Stimulated activated CD4-positive, alpha-beta T cell treated with anti-CD3 and anti-CD28 coated beads, TNF-alpha, amount 100 ng/mL, for 1 hour (primary cell): ENCODE measurements around the gene OR2T27.
"Not testable (repeated sequence)": the region's sequence is repeated elsewhere in the genome, so short reads cannot be mapped to it uniquely, and the experiment has no call there.

Experiments used
- DNase-seq, 3 donors: peaks; one replicate each; pipeline ENCODE4 v3.0.0-alpha.2; 2020; ENCODE audit warnings: low read depth in 3 of 3, low spot score in 1 of 3

OR2T27 gene, protein sequence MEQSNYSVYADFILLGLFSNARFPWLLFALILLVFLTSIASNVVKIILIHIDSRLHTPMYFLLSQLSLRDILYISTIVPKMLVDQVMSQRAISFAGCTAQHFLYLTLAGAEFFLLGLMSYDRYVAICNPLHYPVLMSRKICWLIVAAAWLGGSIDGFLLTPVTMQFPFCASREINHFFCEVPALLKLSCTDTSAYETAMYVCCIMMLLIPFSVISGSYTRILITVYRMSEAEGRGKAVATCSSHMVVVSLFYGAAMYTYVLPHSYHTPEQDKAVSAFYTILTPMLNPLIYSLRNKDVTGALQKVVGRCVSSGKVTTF

DNA sequence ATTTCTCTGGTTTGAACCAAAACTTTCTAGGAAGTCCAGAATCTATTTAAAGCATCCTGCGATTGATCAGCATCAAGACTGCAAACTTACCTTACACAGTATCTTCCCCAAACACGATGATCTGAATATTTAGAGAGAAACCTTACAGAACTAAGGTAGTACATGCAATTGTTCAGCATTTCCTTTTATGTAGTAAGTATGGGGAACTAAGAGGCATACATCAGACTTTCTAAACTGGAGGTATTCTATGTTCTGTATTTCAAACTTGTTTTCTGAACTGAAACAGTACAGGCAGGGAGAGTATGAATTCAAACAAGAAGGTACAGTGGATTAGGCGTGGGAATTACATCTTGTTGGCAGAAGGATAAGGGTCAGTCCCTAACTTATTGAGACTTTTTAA lies at the start of gene OR2T27:
TSS of gene OR2T27 (minus strand) at position 175 of the 400 bp plus-strand sequence. CDS start 4,644 bp downstream, outside the sequence.
- DNase-seq, result not testable (repeated sequence)

DNA sequence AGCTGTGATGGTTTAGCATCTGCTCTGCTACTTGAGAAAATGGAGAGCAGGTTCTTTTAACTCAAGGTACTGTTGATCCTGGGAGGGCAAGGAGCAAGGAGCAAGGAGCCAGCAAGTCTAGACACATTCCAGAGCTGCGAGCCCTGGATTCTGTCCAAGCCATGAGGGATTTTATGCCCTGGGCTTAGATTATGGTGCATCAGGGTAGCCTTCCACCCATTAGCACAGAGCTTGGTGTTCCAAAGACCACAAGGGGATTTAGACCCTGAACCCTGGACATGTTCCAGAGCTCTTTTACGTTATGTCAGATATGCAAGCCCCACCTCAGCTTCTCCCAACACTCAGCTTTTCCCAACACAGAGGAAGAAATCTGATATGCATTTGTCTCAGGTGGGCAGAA lies 49.3 kb upstream of the OR2T27 start:
- no peak for DNase-seq

DNA sequence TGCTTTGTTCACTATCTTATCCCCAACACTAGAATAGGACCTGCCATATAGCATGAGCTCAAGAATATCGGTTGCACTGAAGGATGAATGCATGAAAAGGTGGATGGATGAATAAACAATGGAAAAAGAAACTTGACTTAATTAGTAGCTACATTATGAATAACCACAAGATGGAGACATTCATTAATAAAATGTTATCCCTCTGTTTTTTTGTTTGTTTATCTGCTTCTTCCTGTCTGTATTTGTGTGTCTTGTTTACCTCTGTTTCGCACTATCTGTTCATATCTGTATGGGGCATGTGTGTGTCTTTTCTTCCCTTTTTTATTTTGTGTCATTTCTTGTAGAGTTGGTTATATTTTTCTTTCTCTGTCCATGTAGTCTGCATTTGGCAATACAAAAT lies 48.3 kb upstream of the OR2T27 start:
- DNase-seq, result no peak

DNA sequence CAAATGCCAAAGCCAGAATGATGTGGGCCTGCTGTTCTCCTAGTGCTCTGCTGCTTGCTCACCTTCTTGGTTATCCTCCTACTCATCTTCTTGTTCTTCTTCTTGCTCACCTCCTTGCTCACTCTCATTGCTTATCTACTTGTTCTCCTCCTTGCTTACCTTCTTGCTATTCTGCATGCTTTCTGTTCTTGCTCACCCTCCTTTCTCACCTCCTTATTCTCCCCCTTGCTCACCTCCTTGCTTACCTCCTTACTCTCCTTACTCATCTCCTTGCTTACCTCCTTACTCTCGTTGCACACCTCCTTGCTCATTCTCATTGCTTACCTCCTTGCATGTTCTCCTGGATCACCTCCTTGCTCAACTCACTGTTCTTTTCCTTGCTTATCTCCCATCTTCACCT lies 47.4 kb upstream of the OR2T27 start, which contains the start of gene OR14I1:
TSS of gene OR14I1 (minus strand) at position 53 of the 400 bp plus-strand sequence.
- DNase-seq, result no peak

DNA sequence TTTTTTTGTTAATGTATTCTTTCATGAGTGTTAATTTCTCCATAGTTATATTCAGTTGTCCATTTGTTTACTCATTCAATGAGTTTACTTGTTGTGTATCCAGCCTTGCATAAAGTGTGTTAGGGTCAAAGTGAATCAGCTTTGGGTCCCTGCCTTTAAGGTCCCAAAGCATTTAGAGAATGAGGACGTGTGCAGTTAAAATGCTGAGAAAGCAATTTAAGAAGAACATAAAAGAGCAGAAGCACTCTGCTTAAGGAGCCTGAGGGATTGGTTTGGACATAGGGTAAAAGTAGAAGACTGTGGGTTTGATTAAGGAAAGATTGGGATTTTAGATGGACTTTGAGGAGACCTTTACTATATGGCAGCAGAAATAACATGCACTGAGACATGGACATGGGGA lies 43.8 kb upstream of the OR2T27 start:
- DNase-seq, result no peak

DNA sequence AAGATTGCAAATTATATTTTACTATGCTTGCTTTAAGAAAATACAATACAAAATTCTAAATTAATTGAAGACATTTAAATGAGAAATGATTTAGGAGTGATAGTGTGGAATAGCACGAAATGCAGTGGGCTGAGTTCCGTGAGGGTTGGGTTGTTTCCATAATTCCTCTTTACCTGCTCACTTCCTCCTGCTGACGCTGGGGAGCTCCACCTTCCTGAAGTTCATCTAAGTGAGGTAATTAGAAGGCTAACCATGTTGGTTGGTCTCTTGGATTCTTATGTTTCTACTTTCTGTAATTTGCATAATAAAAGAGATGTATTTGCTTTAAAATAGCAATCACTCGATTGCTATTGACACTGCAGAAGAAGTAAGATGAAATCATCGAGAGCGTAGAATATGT lies 42.6 kb upstream of the OR2T27 start:
- DNase-seq, result no peak

DNA sequence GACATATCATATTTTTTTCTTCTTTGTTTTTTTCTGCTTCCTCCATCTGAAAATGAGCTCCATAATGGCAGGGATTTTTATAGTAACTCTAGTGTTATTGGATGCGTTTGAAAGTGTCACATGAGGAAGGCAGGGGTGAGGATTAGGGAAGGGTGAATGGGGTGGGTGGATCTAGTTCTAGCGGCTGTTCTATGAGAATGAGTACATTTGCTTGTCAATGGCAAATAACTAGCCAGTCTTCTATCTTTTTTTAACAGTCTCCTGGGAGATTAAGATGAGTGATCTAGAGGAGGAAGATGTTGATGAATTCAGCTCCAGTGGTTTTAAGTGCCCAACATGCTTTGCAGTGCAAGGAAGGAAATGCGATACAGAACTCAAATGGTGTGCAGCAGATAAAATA lies 41.4 kb upstream of the OR2T27 start:
- no peak for DNase-seq

DNA sequence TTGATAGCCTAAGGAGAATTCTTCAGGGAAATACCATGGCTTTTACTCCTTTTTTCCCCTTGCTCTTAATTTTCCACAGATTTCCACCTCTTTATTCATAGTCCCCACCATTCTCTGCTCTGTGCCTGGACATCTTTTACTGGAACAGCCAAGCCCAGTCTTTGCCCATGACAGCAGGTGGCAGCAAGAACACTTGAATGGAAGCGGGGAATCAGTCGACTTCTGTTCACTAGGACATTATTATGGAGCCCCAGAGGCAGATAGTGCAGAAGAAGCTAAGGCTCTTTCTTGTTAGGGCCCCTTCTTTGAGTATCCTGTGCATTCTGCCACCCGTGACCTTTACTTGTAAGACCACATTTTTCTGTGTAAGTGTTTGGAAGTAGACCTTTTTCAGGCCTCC lies 40.9 kb upstream of the OR2T27 start:
- DNase-seq, result no peak

DNA sequence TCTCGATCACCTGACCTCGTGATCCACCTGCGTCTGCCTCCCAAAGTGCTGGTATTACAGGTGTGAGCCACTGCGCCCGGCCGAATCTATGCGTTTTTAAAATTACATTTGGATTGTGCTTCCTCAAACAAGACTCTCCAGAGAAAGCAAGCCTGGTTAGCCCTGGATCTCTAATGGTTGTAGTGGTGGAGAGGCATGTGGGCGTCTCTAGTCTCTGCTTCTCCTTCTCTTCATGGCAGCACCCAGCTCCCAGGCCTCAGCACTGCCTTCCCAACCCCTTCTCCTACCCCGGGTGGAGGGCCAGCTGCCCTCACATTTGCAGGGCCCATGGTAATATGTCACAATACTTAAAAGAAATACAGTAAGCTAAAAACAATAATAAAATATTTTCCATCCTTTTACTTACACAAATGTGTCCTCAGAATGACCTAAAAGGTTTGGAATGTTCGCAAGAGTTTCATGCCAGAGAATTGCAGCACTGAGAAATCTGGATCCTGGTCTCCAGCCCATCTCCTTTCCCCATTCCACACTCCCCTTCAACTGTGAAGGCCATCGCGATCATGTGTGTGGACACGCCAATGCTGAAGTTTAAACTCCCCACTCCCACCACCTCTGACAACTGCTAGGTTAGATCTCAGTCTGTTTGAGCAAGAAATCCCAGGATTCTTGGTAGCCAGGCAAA lies 40.3 kb upstream of the OR2T27 start:
- DNase-seq, result no peak

DNA sequence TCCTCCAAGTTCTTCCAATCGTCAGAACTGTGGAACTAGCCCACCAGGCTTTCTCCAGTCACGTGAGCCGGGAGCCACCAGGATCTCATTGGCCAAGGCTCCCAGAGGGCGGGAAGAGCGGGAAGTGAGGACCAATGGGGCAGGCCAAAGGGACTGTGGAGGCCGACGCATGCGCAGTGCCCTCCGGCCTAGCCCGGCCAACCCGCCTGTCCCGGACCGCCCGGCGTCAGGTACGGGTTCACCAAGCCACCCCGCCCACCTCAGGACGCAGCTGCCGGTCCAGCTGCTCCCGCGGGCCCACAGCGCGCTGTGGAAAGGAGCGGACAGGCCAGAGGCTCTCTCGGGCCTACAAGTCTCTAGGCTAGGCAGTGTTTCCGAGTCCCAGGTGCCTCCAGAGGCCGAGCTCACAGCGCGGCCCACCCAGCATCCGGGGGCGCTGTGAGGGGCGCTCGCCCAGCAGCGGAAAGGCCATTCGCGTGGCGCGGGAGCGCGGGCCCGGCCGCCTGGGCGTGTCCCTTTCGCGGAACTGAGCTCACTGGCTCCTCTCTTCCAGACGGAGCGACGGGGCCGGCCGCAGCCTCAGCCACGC lies 36.3 kb upstream of the OR2T27 start:
- no peak for DNase-seq

DNA sequence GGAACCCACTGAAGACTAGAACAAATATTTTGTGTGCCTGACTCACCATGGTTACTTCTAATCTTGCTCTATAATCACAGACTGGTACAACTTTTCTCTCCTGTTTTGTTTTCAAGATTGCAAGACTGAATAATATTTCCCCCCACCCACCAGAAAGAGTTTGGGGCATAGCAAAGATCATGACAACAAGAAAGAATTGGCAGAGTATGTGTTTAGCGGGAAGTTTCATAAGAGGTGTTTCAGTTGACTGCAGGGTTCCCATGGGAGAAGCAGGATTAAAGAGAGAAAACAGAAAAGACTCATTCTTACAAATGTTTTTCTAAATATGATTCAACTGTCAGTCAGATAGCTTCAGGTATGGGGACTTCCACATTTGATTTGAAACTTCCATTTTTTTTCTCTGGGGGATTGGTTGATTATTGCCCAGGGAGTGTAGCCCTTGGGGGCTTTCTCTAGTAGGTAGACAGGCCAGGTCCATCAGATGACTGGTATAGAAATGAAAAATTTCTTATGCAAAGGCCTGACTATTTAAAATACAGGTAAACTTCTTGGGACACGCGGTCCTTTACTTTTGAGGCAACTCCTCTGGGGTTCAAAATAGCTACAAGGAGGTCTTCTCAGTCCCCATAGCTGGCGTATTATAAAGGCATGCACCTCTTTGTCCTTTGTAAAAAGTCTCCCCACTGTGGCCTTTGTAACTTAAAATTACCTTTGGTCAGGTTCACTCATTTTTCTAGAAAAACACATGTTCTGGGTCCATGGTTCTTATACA lies 33.4 kb upstream of the OR2T27 start:
- DNase-seq, result no peak

DNA sequence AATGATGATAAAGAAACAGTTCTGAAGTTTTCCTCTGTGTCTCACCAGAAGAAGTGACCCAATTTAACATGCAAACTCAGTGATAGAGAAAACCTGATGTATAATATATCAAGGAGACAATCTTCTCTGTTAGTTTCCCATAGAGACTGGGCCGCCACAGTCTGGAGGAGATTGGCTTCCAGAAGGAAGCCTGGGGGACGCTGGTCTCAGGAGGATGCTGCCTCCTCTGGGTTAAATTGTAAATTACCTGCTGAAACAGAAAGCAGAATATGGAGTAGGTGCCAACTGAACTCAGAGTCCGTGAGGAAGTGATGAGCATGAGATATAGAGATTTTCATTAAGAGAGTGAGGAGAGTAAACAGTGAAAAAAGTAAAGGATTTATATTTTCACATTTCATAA lies 31.5 kb upstream of the OR2T27 start:
- DNase-seq, result no peak

DNA sequence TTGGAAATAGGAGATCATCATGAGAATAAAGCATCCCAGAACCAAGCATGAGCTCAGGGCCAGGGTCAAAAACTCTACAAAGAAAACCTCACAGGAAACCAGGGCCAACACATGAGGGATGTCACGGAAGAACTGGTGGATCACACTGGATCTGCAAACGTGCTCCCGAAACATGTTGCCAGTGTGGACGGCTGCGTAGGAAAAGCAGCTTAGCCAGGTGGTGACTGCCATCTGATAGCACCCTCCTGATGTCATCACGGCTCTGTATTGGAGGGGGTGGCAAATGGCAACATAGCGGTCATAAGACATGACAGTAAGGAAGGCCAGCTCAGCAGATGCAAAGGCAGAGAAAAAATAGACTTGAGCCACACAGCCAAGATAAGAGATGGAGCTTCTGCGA lies 26.3 kb upstream of the OR2T27 start:
- no peak for DNase-seq

DNA sequence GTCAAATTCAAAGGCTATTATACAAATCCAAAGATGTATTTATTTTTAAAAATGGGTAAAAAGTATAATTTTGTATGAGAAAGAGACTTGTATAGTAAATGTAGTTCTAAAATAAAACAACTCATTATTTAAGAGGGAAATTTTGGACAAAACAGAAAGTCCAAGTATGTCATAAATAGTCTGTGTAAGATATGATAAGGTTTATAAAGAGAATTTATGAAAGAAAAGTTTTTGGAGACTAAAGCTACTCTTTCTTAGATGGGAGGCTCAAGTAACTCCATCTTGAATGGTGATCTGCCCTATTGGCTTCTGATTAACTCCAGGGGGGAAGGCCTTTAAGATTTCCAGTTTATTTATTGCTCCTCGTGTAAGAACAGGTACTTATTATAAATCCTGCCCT lies 14.7 kb upstream of the OR2T27 start:
- DNase-seq, result no peak

DNA sequence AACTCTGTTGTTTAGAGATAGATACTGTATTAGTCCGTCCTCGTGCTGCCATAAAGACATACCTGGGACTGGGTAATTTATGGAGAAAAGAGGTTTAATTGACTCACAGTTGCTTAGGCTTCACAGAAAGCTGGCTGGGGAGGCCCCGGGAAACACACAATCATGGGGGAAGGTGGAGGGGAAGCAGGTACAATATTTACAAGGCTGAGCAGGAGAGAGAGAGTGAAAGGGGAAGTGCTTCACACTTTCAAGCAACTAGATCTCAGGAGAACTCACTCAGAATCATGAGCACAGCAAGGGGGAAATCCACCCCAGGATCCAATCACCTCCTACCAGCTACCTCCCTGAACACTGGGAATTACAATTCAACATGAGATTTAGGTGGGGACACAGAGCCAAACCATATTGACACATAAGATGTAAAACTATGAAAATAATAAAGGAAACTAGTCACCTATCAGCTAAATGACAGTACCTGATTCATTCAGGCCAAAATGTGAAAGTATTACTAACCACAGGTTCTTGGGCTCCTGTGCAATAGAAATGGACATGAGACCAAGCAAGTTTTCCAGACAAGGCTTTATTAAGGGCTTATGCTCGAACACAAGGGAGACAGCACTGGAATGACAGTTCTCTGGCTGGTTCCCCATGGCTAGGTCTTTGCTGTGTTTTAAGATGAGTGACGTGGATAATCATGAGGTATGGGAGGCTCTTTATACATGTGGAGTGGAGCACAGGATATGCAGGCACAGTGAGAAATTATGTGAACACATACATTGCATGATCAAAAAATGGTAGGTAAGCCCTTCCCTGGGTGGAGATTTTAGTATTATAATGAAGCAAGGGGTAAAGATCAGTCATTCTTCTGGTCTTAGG lies 8.4 kb upstream of the OR2T27 start:
- DNase-seq, result not testable (repeated sequence)

DNA sequence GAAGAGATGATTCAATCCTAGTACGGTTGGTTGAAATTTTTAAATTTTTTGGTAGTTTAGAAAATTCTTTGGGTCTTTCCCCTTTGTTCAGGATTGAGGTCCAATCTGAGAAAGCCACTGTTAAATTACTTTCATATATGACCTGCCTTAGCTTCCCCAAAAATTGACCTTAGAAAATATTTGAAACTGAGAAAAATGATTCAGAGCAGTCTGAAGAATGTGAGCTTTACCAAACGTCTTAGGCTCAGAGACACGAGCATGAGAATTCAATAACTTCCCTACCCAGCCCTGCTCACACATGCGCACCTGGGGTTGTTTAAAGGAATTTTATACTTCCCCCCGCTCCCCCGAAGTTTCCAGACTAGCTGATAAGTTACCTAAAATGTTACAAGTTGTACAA lies 1.5 kb upstream of the OR2T27 start:
- DNase-seq, result not testable (repeated sequence)

DNA sequence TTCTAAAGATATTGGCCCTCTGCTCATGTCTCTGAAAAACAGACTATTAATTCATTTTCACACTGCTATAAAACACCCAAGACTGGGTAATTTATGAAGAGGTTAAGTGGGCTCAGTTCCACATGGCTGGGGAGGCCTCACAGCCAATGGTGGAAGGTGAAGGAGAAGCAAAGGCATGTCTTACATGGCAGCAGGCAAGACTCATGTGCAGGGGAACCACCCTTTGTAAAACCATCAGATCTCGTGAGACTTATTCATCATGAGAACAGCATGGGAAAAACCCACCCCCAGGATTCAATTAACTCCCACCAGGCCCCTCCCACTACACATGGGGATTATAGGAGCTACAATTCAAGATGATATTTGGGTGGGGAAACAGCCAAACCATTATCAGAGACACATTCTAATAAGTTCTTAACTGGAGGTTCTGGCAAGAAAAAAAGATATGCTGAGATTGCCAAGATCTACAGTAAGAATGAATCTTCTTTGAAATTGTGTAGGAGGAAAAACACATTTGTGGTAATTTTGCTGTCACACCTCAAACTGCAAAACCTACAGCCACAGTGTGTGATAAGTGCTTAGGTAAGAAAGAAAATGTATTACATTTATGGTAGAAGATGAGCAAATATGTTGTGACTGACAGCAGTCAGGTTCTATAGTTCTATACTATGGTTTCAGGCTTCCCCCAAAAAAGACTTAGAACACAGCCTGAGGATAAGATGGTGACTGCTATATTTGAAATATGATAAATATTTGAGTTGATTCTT lies 6.4 kb downstream of the OR2T27 start:
- DNase-seq, result not testable (repeated sequence)

DNA sequence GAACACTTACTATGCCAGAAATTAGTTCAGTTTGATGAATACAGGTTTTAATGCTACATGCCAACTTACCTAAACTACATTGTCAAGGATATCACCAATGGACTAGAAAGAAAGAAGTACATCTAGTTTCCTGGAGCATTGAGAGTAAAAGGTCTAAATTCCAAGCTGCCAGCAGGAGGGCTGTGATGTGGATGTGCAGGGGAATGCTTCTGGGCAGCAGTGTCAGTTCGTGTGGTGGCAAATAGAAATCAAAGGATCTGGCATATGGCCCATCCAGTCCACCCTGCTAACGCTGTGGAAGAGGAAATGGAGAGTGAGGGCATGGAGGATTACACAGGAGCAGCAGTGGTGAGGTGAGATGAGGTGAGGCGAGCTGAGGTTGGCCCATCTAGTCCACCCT lies 10.2 kb downstream of the OR2T27 start, which contains the start of gene OR2T35:
TSS of gene OR2T35 (minus strand) at position 101 of the 400 bp plus-strand sequence. CDS start 6,020 bp downstream, outside the sequence.
- DNase-seq, result not testable (repeated sequence)

DNA sequence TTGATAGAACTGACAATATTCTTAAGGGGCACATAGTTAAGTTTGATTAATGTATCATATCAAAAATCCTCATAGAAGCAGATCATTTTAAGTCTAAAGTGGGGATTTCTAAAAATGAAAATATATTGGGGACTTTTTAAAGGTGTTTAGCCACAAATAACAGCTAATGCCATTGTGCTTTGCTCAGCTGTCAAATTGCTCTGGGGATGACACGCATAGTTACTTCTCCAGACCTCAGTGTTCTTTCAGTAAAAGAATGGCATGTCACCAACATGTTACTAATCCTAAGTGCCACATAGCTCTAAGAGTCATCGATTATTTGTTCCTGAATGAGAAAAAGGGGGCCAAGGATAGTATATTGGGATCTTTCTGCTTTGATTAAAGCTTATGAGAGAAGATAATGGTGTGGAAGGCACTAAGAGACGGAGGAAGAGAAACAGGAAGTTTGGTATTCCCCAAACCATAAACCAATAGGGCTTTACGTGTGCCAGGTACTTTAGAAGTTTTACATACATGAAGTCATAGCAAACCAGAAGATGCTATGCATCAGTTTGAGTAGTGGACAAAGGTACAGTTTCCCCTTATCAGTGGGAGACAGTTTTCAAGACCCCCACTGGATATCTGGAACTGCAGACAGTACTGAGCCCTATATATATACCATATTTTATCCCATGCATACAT lies 12.2 kb downstream of the OR2T27 start:
- not testable (repeated sequence) for DNase-seq
